Endothelial cell of umbilical vein (primary cell): ENCODE results near the gene MAP6. TPM values are rescaled to one million over a fixed set of nuclear protein-coding genes. Genes with fewer than 3 reads are reported as not detected.
"Not testable (repeated sequence)": the region's sequence is repeated elsewhere in the genome, so short reads cannot be mapped to it uniquely, and the experiment has no call there.

Experiments
- BruUV-seq: library from RNA; stranded (reverse); fragments of 400-500 nt; replicated peaks from 2 replicates; lab custom pipeline; 2021; lab: Mats Ljungman, UMichigan
- CTCF ChIA-PET: fragments of 300-600, 350-600 bp; sonication (Branson Sonifier 250); formaldehyde crosslinking; loops from one replicate; lab custom pipeline; 2021; ENCODE audit warnings: antibody characterized with exemption, inconsistent platforms; lab: Charles Lee
- POLR2A ChIA-PET: fragments of 300-600, 350-600 bp; sonication (Branson Sonifier 250); formaldehyde crosslinking; loops from one replicate; lab custom pipeline; 2021; ENCODE audit warnings: antibody characterized with exemption, inconsistent platforms; lab: Charles Lee
- DNase-seq: peaks from one replicate; pipeline ENCODE4 v3.0.0-alpha.2; 2011; ENCODE audit warnings: low read depth, low spot score
- FAIRE-seq: peaks from 2 replicates; lab custom pipeline; 2011; peaks lifted over from hg19 to GRCh38; lab: Jason Lieb, UNC
- H2AFZ ChIP-seq: 2 replicates; pipeline ENCODE4 v1.6.0; 2012; ENCODE audit warnings: low read depth, low read length, control low read depth, inconsistent platforms
- H3K27ac ChIP-seq: 2 replicates; pipeline ENCODE4 v1.5.1; 2011; ENCODE audit warnings: low read depth, mild to moderate bottlenecking, control low read depth, low read length, moderate library complexity; ENCODE audit not compliant: insufficient read depth
- H3K27me3 ChIP-seq, 2 experiments: 2 replicates each; pipeline versions ENCODE4 v1.6.0 to v1.6.1; 2011; ENCODE audit warnings: low read length in 2 of 2, mixed read lengths in 1 of 2; ENCODE audit not compliant: control insufficient read depth in 2 of 2, insufficient read depth in 2 of 2
- H3K36me3 ChIP-seq, 2 experiments: 2 replicates in 1 of 2; 3 replicates in 1 of 2; pipeline ENCODE4 v1.5.1; 2011; ENCODE audit warnings: low read length in 2 of 2, mild to moderate bottlenecking in 1 of 2, moderate library complexity in 1 of 2; ENCODE audit not compliant: control insufficient read depth in 2 of 2, insufficient read depth in 2 of 2; ENCODE audit errors: extremely low read depth in 1 of 2
- H3K4me1 ChIP-seq: 3 replicates; pipeline ENCODE4 v1.5.1; 2011; ENCODE audit warnings: mild to moderate bottlenecking, low read length; ENCODE audit not compliant: control insufficient read depth, insufficient read depth; ENCODE audit errors: extremely low read depth
- H3K4me2 ChIP-seq: 2 replicates; pipeline ENCODE4 v1.6.1; 2011; ENCODE audit warnings: low read length, control low read depth, mixed read lengths; ENCODE audit not compliant: insufficient read depth
- H3K4me3 ChIP-seq, 3 experiments: fragments of 200-600 bp in 1 of 3; sonication (generic), shearing (Covaris generic) in 1 of 3; replicated peaks in 1 of 3; 2 replicates each; pipeline ENCODE4 v1.5.1; 2011 to 2016; ENCODE audit warnings: control low read depth in 3 of 3, low read length in 3 of 3, mild to moderate bottlenecking in 2 of 3, inconsistent platforms in 1 of 3, low read depth in 1 of 3, moderate library complexity in 1 of 3; ENCODE audit not compliant: insufficient read depth in 1 of 3
- H3K79me2 ChIP-seq: 2 replicates; pipeline ENCODE4 v1.6.0; 2012; ENCODE audit warnings: low read length, inconsistent platforms; ENCODE audit not compliant: control insufficient read depth, insufficient read depth
- H3K9ac ChIP-seq: replicated peaks from 2 replicates; pipeline ENCODE3; 2011; ENCODE audit warnings: low read length, control low read depth; ENCODE audit not compliant: insufficient read depth; ENCODE audit errors: extremely low read depth
- H3K9me1 ChIP-seq: replicated peaks from 3 replicates; pipeline ENCODE4 v1.6.0; 2011; ENCODE audit warnings: mild to moderate bottlenecking, low read length; ENCODE audit not compliant: control insufficient read depth, insufficient read depth; ENCODE audit errors: extremely low read depth
- H3K9me3 ChIP-seq: replicated peaks from 2 replicates; pipeline ENCODE4 v1.5.1; 2012; ENCODE audit warnings: low read length, inconsistent platforms; ENCODE audit not compliant: control insufficient read depth, insufficient read depth
- H4K20me1 ChIP-seq: replicated peaks from 2 replicates; pipeline ENCODE3; 2011; ENCODE audit warnings: mild to moderate bottlenecking, low read length; ENCODE audit not compliant: control insufficient read depth, insufficient read depth; ENCODE audit errors: extremely low read depth
- EZH2 ChIP-seq: IDR thresholded peaks from 2 replicates; pipeline ENCODE4 v1.6.1; 2012; ENCODE audit warnings: borderline replicate concordance, low read depth, mild to moderate bottlenecking, moderate library complexity, low read length, inconsistent platforms; ENCODE audit not compliant: severe bottlenecking
- FOS ChIP-seq: IDR thresholded peaks from 2 replicates; pipeline ENCODE4 v1.6.1; 2011; ENCODE audit warnings: mild to moderate bottlenecking, low read length, moderate library complexity, borderline replicate concordance; ENCODE audit not compliant: insufficient read depth
- GATA2 ChIP-seq: IDR thresholded peaks from 2 replicates; pipeline ENCODE4 v1.7.0; 2011; ENCODE audit warnings: low read depth, mild to moderate bottlenecking, moderate library complexity, mixed read lengths, low read length; ENCODE audit not compliant: insufficient read length, insufficient read depth
- JUN ChIP-seq: IDR thresholded peaks from 2 replicates; pipeline ENCODE4 v1.6.1; 2011; ENCODE audit warnings: borderline replicate concordance, low read depth; ENCODE audit not compliant: insufficient read length, insufficient read depth
- MAX ChIP-seq: IDR thresholded peaks from 2 replicates; pipeline ENCODE4 v1.6.1; 2011; ENCODE audit not compliant: insufficient read depth, insufficient read length
- MYC ChIP-seq: IDR thresholded peaks from one replicate; pipeline ENCODE4 v1.6.1; 2011; ENCODE audit warnings: mild to moderate bottlenecking, low read depth, low read length
- POLR2A ChIP-seq: IDR thresholded peaks from 2 replicates; pipeline ENCODE4 v1.6.1; 2012; ENCODE audit warnings: low read depth, mild to moderate bottlenecking, control low read depth, low read length
- POLR2AphosphoS5 ChIP-seq: IDR thresholded peaks from 2 replicates; pipeline ENCODE4 v1.6.1; 2012; ENCODE audit warnings: low read depth, mild to moderate bottlenecking, control low read depth, low read length, moderate library complexity; ENCODE audit not compliant: insufficient read depth
- dilution Hi-C: fragments of 300-500 bp; cut with MboI; formaldehyde crosslinking; loops from one replicate; pipeline ENCODE4 v1.15.0; 2019; ENCODE audit warnings: low sequenced_read_pairs; ENCODE audit not compliant: extremely low pct_ligation_motif_present
- intact Hi-C: fragments of 100-400 bp; cut with micrococcal nuclease; formaldehyde crosslinking; loops from one replicate; pipeline ENCODE4 v1.10.0; 2022
- polyA plus RNA-seq, 4 experiments: library from polyadenylated mRNA; depleted of rRNA in 3 of 4; stranded (reverse) in 3 of 4; unstranded in 1 of 4; fragments of >200 nt; gene quantifications; 2 replicates each; pipeline versions ENCODE4 v1.2.1 to v1.2.3, GENCODE V29; 2011 to 2012; ENCODE audit warnings: missing spikeins in 1 of 4
- total RNA-seq: library from RNA; stranded (reverse); gene quantifications from 2 replicates; pipeline ENCODE4 v1.2.3, GENCODE V29; 2021

MAP6 gene
- total and polyA plus RNA-seq, 2 donors (not counting 3 experiments of a cell fraction or from before 2014, with no cell fraction given) = 0.12 TPM; not detected in 1

DNA sequence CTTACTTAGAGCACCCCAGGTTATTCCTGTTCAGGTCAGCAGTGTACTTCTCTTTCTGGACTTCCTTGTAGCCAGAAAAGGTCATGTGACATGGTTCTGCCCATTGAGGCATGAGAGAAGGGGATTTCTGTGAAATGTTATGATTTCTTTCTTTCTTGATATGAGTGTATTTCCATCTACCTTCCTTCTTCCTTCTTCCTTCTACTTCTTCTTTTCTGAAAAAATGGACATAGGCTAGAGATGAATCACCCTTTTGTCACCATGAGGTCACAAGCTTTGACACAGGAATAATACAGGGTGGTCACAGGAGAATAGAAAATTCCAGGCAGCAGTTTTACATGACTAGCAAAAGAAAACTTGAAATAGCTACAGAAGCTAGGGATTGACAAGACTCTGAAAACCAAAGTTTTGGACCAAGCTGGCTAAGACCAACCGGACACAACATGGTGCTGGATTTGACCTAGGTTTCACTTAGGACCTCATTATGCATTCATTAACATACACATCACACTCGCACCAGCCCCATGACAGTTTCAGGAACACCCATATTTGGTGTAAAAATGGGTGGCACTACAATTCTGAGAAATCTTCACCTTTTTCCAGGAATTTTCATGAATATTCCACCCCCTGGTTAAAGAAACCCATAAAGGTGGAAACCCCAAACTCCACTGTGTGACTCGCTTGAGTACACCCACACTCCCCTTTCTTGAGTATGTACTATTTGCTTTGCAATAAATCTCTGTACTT lies 21.2 kb upstream of the MAP6 start:
- Histone ChIP-seq H3K9me3 (no peaks in the 10 kb centered on the region), H3K36me3 (no peaks in the 10 kb centered on the region), H3K79me2 (no peaks in the 10 kb centered on the region), H3K27ac (no peak overlapping the region), H3K9me1 (no peaks in the 10 kb centered on the region), H4K20me1 (no peaks in the 10 kb centered on the region), H3K27me3 (peaks cover 12 to 16% of the 10 kb centered on the region in 2 experiments), H3K4me3 (no peak overlapping the region), H3K4me2 (no peak overlapping the region), H2AFZ (no peak overlapping the region), H3K4me1 (no peaks in the 10 kb centered on the region), H3K9ac (no peak overlapping the region)
- BruUV-seq = no TSS peak
- intact Hi-C loops (no loop called here), dilution Hi-C loops (no loop called here)
- DNase-seq = no peak
- ChIA-PET CTCF (interaction anchor here (4.3 kb wide), 1 partner anchor 16 kb away, joined by 13 read pairs; no protein-coding TSS in a partner anchor), POLR2A (no interaction called here)
- TF ChIP-seq JUN (no peak), POLR2AphosphoS5 (no peak), MYC (no peak), GATA2 (no peak), MAX (no peak), FOS (no peak), EZH2 (no peak), POLR2A (no peak)
- FAIRE-seq = no peak

GRCh38 chr11:75683856-75684255 lies 15.0 kb upstream of the MAP6 start:
- dilution Hi-C loops, H3K36me3 ChIP-seq: not testable (repeated sequence)

More at GRCh38 chr11:75683856-75684255, 15.0 kb upstream of the MAP6 start:
- POLR2A ChIA-PET, H3K79me2 ChIP-seq, FAIRE-seq, H3K9me3 ChIP-seq, H3K4me3 ChIP-seq, H3K27ac ChIP-seq, intact Hi-C loops, H3K4me1 ChIP-seq, H4K20me1 ChIP-seq, DNase-seq, H3K9me1 ChIP-seq, H3K9ac ChIP-seq, H3K4me2 ChIP-seq, BruUV-seq, H2AFZ ChIP-seq: not testable (repeated sequence)
- CTCF ChIA-PET = interaction anchor here (0.6 kb wide), 1 partner anchor 14 kb away, joined by 3 read pairs; no protein-coding TSS in a partner anchor
- H3K27me3 ChIP-seq = peaks cover 12 to 13% of the 10 kb centered on the region in 2 experiments
